Endothelial cell of umbilical vein (primary cell): ENCODE results near the gene KAT8. TPM values are rescaled to one million over a fixed set of nuclear protein-coding genes. Genes with fewer than 3 reads are reported as not detected.

Experiments used
- BruUV-seq: library from RNA; stranded (reverse); fragments of 400-500 nt; replicated peaks from 2 replicates; lab custom pipeline; 2021; lab: Mats Ljungman, UMichigan
- CTCF ChIA-PET: fragments of 300-600, 350-600 bp; sonication (Branson Sonifier 250); formaldehyde crosslinking; loops from one replicate; lab custom pipeline; 2021; ENCODE audit warnings: antibody characterized with exemption, inconsistent platforms; lab: Charles Lee
- POLR2A ChIA-PET: fragments of 300-600, 350-600 bp; sonication (Branson Sonifier 250); formaldehyde crosslinking; loops from one replicate; lab custom pipeline; 2021; ENCODE audit warnings: antibody characterized with exemption, inconsistent platforms; lab: Charles Lee
- DNase-seq: peaks from one replicate; pipeline ENCODE4 v3.0.0-alpha.2; 2011; ENCODE audit warnings: low read depth, low spot score
- FAIRE-seq: peaks from 2 replicates; lab custom pipeline; 2011; peaks lifted over from hg19 to GRCh38; lab: Jason Lieb, UNC
- H2AFZ ChIP-seq: 2 replicates; pipeline ENCODE4 v1.6.0; 2012; ENCODE audit warnings: low read depth, low read length, control low read depth, inconsistent platforms
- H3K27ac ChIP-seq: 2 replicates; pipeline ENCODE4 v1.5.1; 2011; ENCODE audit warnings: low read depth, mild to moderate bottlenecking, control low read depth, low read length, moderate library complexity; ENCODE audit not compliant: insufficient read depth
- H3K27me3 ChIP-seq, 2 experiments: 2 replicates each; pipeline versions ENCODE4 v1.6.0 to v1.6.1; 2011; ENCODE audit warnings: low read length in 2 of 2, mixed read lengths in 1 of 2; ENCODE audit not compliant: control insufficient read depth in 2 of 2, insufficient read depth in 2 of 2
- H3K36me3 ChIP-seq, 2 experiments: 2 replicates in 1 of 2; 3 replicates in 1 of 2; pipeline ENCODE4 v1.5.1; 2011; ENCODE audit warnings: low read length in 2 of 2, mild to moderate bottlenecking in 1 of 2, moderate library complexity in 1 of 2; ENCODE audit not compliant: control insufficient read depth in 2 of 2, insufficient read depth in 2 of 2; ENCODE audit errors: extremely low read depth in 1 of 2
- H3K4me1 ChIP-seq: 3 replicates; pipeline ENCODE4 v1.5.1; 2011; ENCODE audit warnings: mild to moderate bottlenecking, low read length; ENCODE audit not compliant: control insufficient read depth, insufficient read depth; ENCODE audit errors: extremely low read depth
- H3K4me2 ChIP-seq: 2 replicates; pipeline ENCODE4 v1.6.1; 2011; ENCODE audit warnings: low read length, control low read depth, mixed read lengths; ENCODE audit not compliant: insufficient read depth
- H3K4me3 ChIP-seq, 3 experiments: fragments of 200-600 bp in 1 of 3; sonication (generic), shearing (Covaris generic) in 1 of 3; replicated peaks in 1 of 3; 2 replicates each; pipeline ENCODE4 v1.5.1; 2011 to 2016; ENCODE audit warnings: control low read depth in 3 of 3, low read length in 3 of 3, mild to moderate bottlenecking in 2 of 3, inconsistent platforms in 1 of 3, low read depth in 1 of 3, moderate library complexity in 1 of 3; ENCODE audit not compliant: insufficient read depth in 1 of 3
- H3K79me2 ChIP-seq: 2 replicates; pipeline ENCODE4 v1.6.0; 2012; ENCODE audit warnings: low read length, inconsistent platforms; ENCODE audit not compliant: control insufficient read depth, insufficient read depth
- H3K9ac ChIP-seq: replicated peaks from 2 replicates; pipeline ENCODE3; 2011; ENCODE audit warnings: low read length, control low read depth; ENCODE audit not compliant: insufficient read depth; ENCODE audit errors: extremely low read depth
- H3K9me1 ChIP-seq: replicated peaks from 3 replicates; pipeline ENCODE4 v1.6.0; 2011; ENCODE audit warnings: mild to moderate bottlenecking, low read length; ENCODE audit not compliant: control insufficient read depth, insufficient read depth; ENCODE audit errors: extremely low read depth
- H3K9me3 ChIP-seq: replicated peaks from 2 replicates; pipeline ENCODE4 v1.5.1; 2012; ENCODE audit warnings: low read length, inconsistent platforms; ENCODE audit not compliant: control insufficient read depth, insufficient read depth
- H4K20me1 ChIP-seq: replicated peaks from 2 replicates; pipeline ENCODE3; 2011; ENCODE audit warnings: mild to moderate bottlenecking, low read length; ENCODE audit not compliant: control insufficient read depth, insufficient read depth; ENCODE audit errors: extremely low read depth
- CTCF ChIP-seq, 2 donors: IDR thresholded peaks; 1 replicate in 1 of 2; 2 replicates in 1 of 2; pipeline ENCODE4 v1.5.1; 2011; ENCODE audit warnings: low read length in 2 of 2, mild to moderate bottlenecking in 2 of 2, moderate library complexity in 2 of 2, control low read depth in 1 of 2, inconsistent platforms in 1 of 2, low read depth in 1 of 2; ENCODE audit not compliant: insufficient read depth in 1 of 2; ENCODE audit errors: extremely low read depth in 1 of 2
- EZH2 ChIP-seq: IDR thresholded peaks from 2 replicates; pipeline ENCODE4 v1.6.1; 2012; ENCODE audit warnings: borderline replicate concordance, low read depth, mild to moderate bottlenecking, moderate library complexity, low read length, inconsistent platforms; ENCODE audit not compliant: severe bottlenecking
- FOS ChIP-seq: IDR thresholded peaks from 2 replicates; pipeline ENCODE4 v1.6.1; 2011; ENCODE audit warnings: mild to moderate bottlenecking, low read length, moderate library complexity, borderline replicate concordance; ENCODE audit not compliant: insufficient read depth
- GATA2 ChIP-seq: IDR thresholded peaks from 2 replicates; pipeline ENCODE4 v1.7.0; 2011; ENCODE audit warnings: low read depth, mild to moderate bottlenecking, moderate library complexity, mixed read lengths, low read length; ENCODE audit not compliant: insufficient read length, insufficient read depth
- JUN ChIP-seq: IDR thresholded peaks from 2 replicates; pipeline ENCODE4 v1.6.1; 2011; ENCODE audit warnings: borderline replicate concordance, low read depth; ENCODE audit not compliant: insufficient read length, insufficient read depth
- MAX ChIP-seq: IDR thresholded peaks from 2 replicates; pipeline ENCODE4 v1.6.1; 2011; ENCODE audit not compliant: insufficient read depth, insufficient read length
- MYC ChIP-seq: IDR thresholded peaks from one replicate; pipeline ENCODE4 v1.6.1; 2011; ENCODE audit warnings: mild to moderate bottlenecking, low read depth, low read length
- POLR2A ChIP-seq: IDR thresholded peaks from 2 replicates; pipeline ENCODE4 v1.6.1; 2012; ENCODE audit warnings: low read depth, mild to moderate bottlenecking, control low read depth, low read length
- POLR2AphosphoS5 ChIP-seq: IDR thresholded peaks from 2 replicates; pipeline ENCODE4 v1.6.1; 2012; ENCODE audit warnings: low read depth, mild to moderate bottlenecking, control low read depth, low read length, moderate library complexity; ENCODE audit not compliant: insufficient read depth
- dilution Hi-C: fragments of 300-500 bp; cut with MboI; formaldehyde crosslinking; loops from one replicate; pipeline ENCODE4 v1.15.0; 2019; ENCODE audit warnings: low sequenced_read_pairs; ENCODE audit not compliant: extremely low pct_ligation_motif_present
- intact Hi-C: fragments of 100-400 bp; cut with micrococcal nuclease; formaldehyde crosslinking; loops from one replicate; pipeline ENCODE4 v1.10.0; 2022
- polyA plus RNA-seq, 4 experiments: library from polyadenylated mRNA; depleted of rRNA in 3 of 4; stranded (reverse) in 3 of 4; unstranded in 1 of 4; fragments of >200 nt; gene quantifications; 2 replicates each; pipeline versions ENCODE4 v1.2.1 to v1.2.3, GENCODE V29; 2011 to 2012; ENCODE audit warnings: missing spikeins in 1 of 4
- total RNA-seq: library from RNA; stranded (reverse); gene quantifications from 2 replicates; pipeline ENCODE4 v1.2.3, GENCODE V29; 2021

KAT8 gene
- total and polyA plus RNA-seq, 2 donors (not counting 3 experiments of a cell fraction or from before 2014, with no cell fraction given): 30.7 to 42.8 TPM

- Histone ChIP-seq H2AFZ (no peak overlapping the region), H3K36me3 (peaks cover 10 to 31% of the 10 kb centered on the region in 2 experiments), H3K27ac (no peak overlapping the region), H3K9me3 (no peaks in the 10 kb centered on the region), H3K4me1 (peaks cover 12% of the 10 kb centered on the region), H3K27me3 (no peaks in the 10 kb centered on the region), H3K9me1 (no peaks in the 10 kb centered on the region), H3K9ac (no peak overlapping the region), H3K4me3 (no peak overlapping the region), H3K4me2 (no peak overlapping the region), H4K20me1 (no peaks in the 10 kb centered on the region), H3K79me2 (peaks cover 11% of the 10 kb centered on the region)
- FAIRE-seq (no peak), DNase-seq (no peak)
- intact Hi-C loops (loop anchor here (2.0 to 5.0 kb wide), 3 partner anchors 15 to 71 kb away; partner anchors contain the start of genes FUS and VKORC1), dilution Hi-C loops (no loop called here)
- TF ChIP-seq MAX (no peak), GATA2 (no peak), MYC (no peak), EZH2 (no peak), POLR2AphosphoS5 (no peak), JUN (no peak), CTCF (IDR thresholded peaks at IDR 0.05; ENCODE audit: extremely low read depth in 1 of 2, insufficient read depth in 1 of 2, low read depth in 1 of 2, low read length in 2 of 2) (no peak), FOS (no peak), POLR2A (no peak)
- ChIA-PET CTCF (interaction anchor here (1.7 kb wide), 1 partner anchor 33 kb away, joined by 5 read pairs; no protein-coding TSS in a partner anchor), POLR2A (no interaction called here)
- no TSS peak for BruUV-seq
These were observed 7.8 kb upstream of the KAT8 start for GRCh38 chr16:31109622-31110021.
